Erythroblast (primary cell): ENCODE data around the gene CCM2L.

Experiments
- GATA1 ChIP-seq: IDR thresholded peaks from 2 replicates; pipeline ENCODE4 v1.6.1; 2011; ENCODE audit warnings: low read depth, mild to moderate bottlenecking, control low read depth, low read length, moderate library complexity
- POLR2A ChIP-seq: IDR thresholded peaks from 2 replicates; pipeline ENCODE4 v1.6.1; 2011; ENCODE audit warnings: mild to moderate bottlenecking, low read length

- TF ChIP-seq POLR2A (no peak), GATA1 (no peak)
Observed at GRCh38 chr20:32069711-32070110, 59.5 kb downstream of the CCM2L start.
